A673 (cell line): ENCODE data around the gene SEC16A. TPM values are rescaled to one million over a fixed set of nuclear protein-coding genes. Genes with fewer than 3 reads are reported as not detected.
"Not testable (repeated sequence)": the region's sequence is repeated elsewhere in the genome, so short reads cannot be mapped to it uniquely, and the experiment has no call there.

Experiments
- BruUV-seq: library from RNA; stranded (reverse); fragments of 400-500 nt; replicated peaks from 2 replicates; lab custom pipeline; 2021; lab: Mats Ljungman, UMichigan
- CTCF ChIA-PET: fragments of 300-600 bp; sonication (Branson Sonifier 250); formaldehyde crosslinking; loops from one replicate; lab custom pipeline; 2022; ENCODE audit warnings: antibody characterized with exemption; lab: Charles Lee
- POLR2A ChIA-PET: fragments of 300-600 bp; sonication (Branson Sonifier 250); formaldehyde crosslinking; loops from one replicate; lab custom pipeline; 2022; ENCODE audit warnings: antibody characterized with exemption; ENCODE audit not compliant: low non-redundant PET; lab: Charles Lee
- DNase-seq: peaks from one replicate; pipeline ENCODE4 v3.0.0-alpha.2; 2015; ENCODE audit warnings: low spot score
- H3K27ac ChIP-seq: fragments of 200-600 bp; sonication (generic); 2 replicates; pipeline ENCODE4 v1.5.1; 2016; ENCODE audit warnings: mixed run types, low read depth, mild to moderate bottlenecking, mixed read lengths, antibody characterized with exemption, low read length; ENCODE audit not compliant: poor library complexity, severe bottlenecking
- H3K27me3 ChIP-seq: fragments of 200-600 bp; sonication (generic); replicated peaks from 2 replicates; pipeline ENCODE4 v1.6.1; 2017; ENCODE audit warnings: mixed run types, low read depth, mild to moderate bottlenecking, mixed read lengths, antibody characterized with exemption, low read length; ENCODE audit not compliant: insufficient read depth, poor library complexity
- H3K36me3 ChIP-seq: fragments of 200-600 bp; sonication (generic); 2 replicates; pipeline ENCODE4 v1.6.1; 2016; ENCODE audit warnings: mixed run types, mild to moderate bottlenecking, mixed read lengths, antibody characterized with exemption, low read length; ENCODE audit not compliant: insufficient read depth, poor library complexity, severe bottlenecking
- H3K4me1 ChIP-seq: fragments of 200-600 bp; sonication (generic); 2 replicates; pipeline ENCODE4 v1.6.1; 2017; ENCODE audit warnings: mixed run types, mild to moderate bottlenecking, mixed read lengths, antibody characterized with exemption, low read length; ENCODE audit not compliant: insufficient read depth, poor library complexity, severe bottlenecking
- H3K4me3 ChIP-seq: fragments of 200-600 bp; sonication (generic); 2 replicates; pipeline ENCODE4 v1.5.1; 2016; ENCODE audit warnings: low read depth, mixed run types, mild to moderate bottlenecking, mixed read lengths, low read length; ENCODE audit not compliant: poor library complexity, severe bottlenecking
- H3K9me3 ChIP-seq: fragments of 200-600 bp; sonication (generic); 2 replicates; pipeline ENCODE4 v1.6.1; 2016; ENCODE audit warnings: mixed run types, low read depth, mild to moderate bottlenecking, mixed read lengths, antibody characterized with exemption, low read length; ENCODE audit not compliant: poor library complexity, severe bottlenecking
- CTCF ChIP-seq: fragments of 300-800, 200-600 bp; sonication (generic); conservative IDR thresholded peaks from 2 replicates; pipeline ENCODE4 v1.5.1; 2017; ENCODE audit warnings: low read depth, mild to moderate bottlenecking, antibody characterized with exemption, low read length, moderate library complexity, mixed read lengths
- EZH2 ChIP-seq: fragments of 200-600 bp; sonication (generic); IDR thresholded peaks from 2 replicates; pipeline ENCODE4 v1.6.1; 2017; ENCODE audit warnings: borderline replicate concordance, low read depth, mild to moderate bottlenecking, mixed read lengths, antibody characterized with exemption, low read length; ENCODE audit not compliant: poor library complexity, severe bottlenecking
- intact Hi-C: fragments of 100-400 bp; cut with micrococcal nuclease; formaldehyde crosslinking; loops from one replicate; pipeline ENCODE4 v1.10.0; 2022; ENCODE audit not compliant: unreplicated experiment
- total RNA-seq: library from RNA; stranded (reverse); gene quantifications from 2 replicates; pipeline ENCODE4 v1.2.3, GENCODE V29; 2021

SEC16A gene
- total RNA-seq, 1 experiment from 2014 or later: 72.9 TPM

GRCh38 chr9:136429683-136430491 is 53.0 kb downstream of the SEC16A start:
- H3K27ac ChIP-seq: no peak overlapping the region
- intact Hi-C loops: no loop called here
- H3K4me3 ChIP-seq: no peak overlapping the region
- H3K4me1 ChIP-seq: peaks cover 5% of the 10 kb centered on the region
- CTCF ChIA-PET: interaction anchor here (1.5 kb wide), 1 partner anchor 29 kb away, joined by 3 read pairs; no protein-coding TSS in a partner anchor
- no peak for TF ChIP-seq CTCF
- no peak for TF ChIP-seq EZH2
- no peak for DNase-seq
- peaks cover 27% of the 10 kb centered on the region for H3K36me3 ChIP-seq
- no TSS peak for BruUV-seq
- POLR2A ChIA-PET: interaction anchor here (0.6 kb wide), 1 partner anchor 494 kb away, joined by 4 read pairs; no protein-coding TSS in a partner anchor
- H3K9me3 ChIP-seq: no peaks in the 10 kb centered on the region
- H3K27me3 ChIP-seq: no peaks in the 10 kb centered on the region

GRCh38 chr9:136429075-136429628 is 53.7 kb downstream of the SEC16A start:
- Histone ChIP-seq H3K36me3 (peaks cover 32% of the 10 kb centered on the region), H3K27ac (no peak overlapping the region), H3K4me3 (no peak overlapping the region), H3K9me3 (no peaks in the 10 kb centered on the region), H3K27me3 (no peaks in the 10 kb centered on the region), H3K4me1 (peaks cover 5% of the 10 kb centered on the region)
- ChIA-PET POLR2A (no interaction called here), CTCF (no interaction called here)
- TF ChIP-seq EZH2 (no peak), CTCF (no peak)
- TSS peak; percentile 55 for BruUV-seq
- no peak for DNase-seq
- intact Hi-C loops: no loop called here

- ChIA-PET POLR2A (no interaction called here), CTCF (no interaction called here)
- Histone ChIP-seq H3K27ac (peak overlapping the region; percentile 74), H3K4me3 (no peak overlapping the region), H3K9me3 (no peaks in the 10 kb centered on the region), H3K36me3 (peaks cover 44% of the 10 kb centered on the region), H3K27me3 (no peaks in the 10 kb centered on the region), H3K4me1 (peaks cover 5% of the 10 kb centered on the region)
- TF ChIP-seq CTCF (no peak), EZH2 (no peak)
- peak; percentile 77 for DNase-seq
- intact Hi-C loops: no loop called here
- BruUV-seq: no TSS peak
Measured at GRCh38 chr9:136426787-136427186, 56.1 kb downstream of the SEC16A start.

GRCh38 chr9:136425367-136425766 is 57.5 kb downstream of the SEC16A start:
- H3K27ac ChIP-seq, H3K27me3 ChIP-seq, intact Hi-C loops, H3K4me1 ChIP-seq, BruUV-seq, CTCF ChIA-PET, DNase-seq, H3K9me3 ChIP-seq, H3K4me3 ChIP-seq: not testable (repeated sequence)
- POLR2A ChIA-PET: interaction anchor here (0.7 kb wide), 1 partner anchor 20 kb away, joined by 4 read pairs; no protein-coding TSS in a partner anchor
- peaks cover 53% of the 10 kb centered on the region for H3K36me3 ChIP-seq
